SK-N-SH (cell line): Measurements from ENCODE around the gene SAP30.

Source experiments
- TAF1 ChIP-seq: IDR thresholded peaks from 2 replicates; pipeline ENCODE4 v1.6.1; 2012; ENCODE audit warnings: low read depth, mild to moderate bottlenecking, low read length, moderate library complexity, borderline replicate concordance
- TCF12 ChIP-seq: IDR thresholded peaks from 2 replicates; pipeline ENCODE4 v1.4.0; 2012
- TF ChIP-seq, protein P1 (sequence below): fragments of 200-600 bp; sonication (generic); IDR thresholded peaks from 2 replicates; pipeline ENCODE4 v1.6.1; 2017; ENCODE audit warnings: antibody characterized with exemption, mild to moderate bottlenecking, moderate library complexity
- TF ChIP-seq, protein P2 (sequence below): fragments of 150-350 bp; IDR thresholded peaks from 2 replicates; pipeline ENCODE4 v1.6.1; 2017; ENCODE audit warnings: antibody characterized with exemption, low read length, low read depth, borderline replicate concordance

DNA sequence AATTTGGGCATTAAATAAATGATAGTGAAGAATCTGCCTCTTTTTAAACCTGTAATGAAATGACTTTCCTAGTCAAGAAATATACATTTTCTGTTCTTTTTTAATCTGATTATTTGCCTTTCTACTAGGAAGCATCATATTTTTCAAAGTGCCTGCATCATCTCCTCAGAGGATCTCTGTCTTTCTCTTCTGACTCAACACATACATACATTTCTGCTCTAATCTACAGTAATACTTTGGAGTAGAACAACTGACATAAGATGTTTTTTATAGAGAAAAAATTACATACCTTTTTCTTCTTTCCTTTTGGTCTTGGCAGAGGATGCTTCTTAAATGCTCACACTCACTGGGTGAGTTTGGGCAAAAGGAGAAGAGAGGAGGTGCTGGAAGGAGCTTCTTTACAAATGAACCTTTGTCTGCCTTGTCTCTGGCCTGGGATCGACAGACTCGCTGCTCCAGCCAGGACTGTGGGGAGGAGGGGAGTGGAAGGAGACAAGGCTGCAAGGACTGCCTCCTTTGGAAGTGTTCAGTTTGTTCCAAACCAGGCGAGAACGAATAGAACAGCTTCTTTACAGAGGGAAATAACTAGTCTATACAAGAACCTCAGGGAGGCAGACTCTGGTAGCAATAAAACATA is 28.1 kb downstream of the SAP30 start, which contains the start of gene SCRG1:
- TF ChIP-seq TAF1 (no peak), TCF12 (no peak)
- TF ChIP-seq, protein P1, sequence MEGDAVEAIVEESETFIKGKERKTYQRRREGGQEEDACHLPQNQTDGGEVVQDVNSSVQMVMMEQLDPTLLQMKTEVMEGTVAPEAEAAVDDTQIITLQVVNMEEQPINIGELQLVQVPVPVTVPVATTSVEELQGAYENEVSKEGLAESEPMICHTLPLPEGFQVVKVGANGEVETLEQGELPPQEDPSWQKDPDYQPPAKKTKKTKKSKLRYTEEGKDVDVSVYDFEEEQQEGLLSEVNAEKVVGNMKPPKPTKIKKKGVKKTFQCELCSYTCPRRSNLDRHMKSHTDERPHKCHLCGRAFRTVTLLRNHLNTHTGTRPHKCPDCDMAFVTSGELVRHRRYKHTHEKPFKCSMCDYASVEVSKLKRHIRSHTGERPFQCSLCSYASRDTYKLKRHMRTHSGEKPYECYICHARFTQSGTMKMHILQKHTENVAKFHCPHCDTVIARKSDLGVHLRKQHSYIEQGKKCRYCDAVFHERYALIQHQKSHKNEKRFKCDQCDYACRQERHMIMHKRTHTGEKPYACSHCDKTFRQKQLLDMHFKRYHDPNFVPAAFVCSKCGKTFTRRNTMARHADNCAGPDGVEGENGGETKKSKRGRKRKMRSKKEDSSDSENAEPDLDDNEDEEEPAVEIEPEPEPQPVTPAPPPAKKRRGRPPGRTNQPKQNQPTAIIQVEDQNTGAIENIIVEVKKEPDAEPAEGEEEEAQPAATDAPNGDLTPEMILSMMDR, result no peak
- TF ChIP-seq, protein P2, sequence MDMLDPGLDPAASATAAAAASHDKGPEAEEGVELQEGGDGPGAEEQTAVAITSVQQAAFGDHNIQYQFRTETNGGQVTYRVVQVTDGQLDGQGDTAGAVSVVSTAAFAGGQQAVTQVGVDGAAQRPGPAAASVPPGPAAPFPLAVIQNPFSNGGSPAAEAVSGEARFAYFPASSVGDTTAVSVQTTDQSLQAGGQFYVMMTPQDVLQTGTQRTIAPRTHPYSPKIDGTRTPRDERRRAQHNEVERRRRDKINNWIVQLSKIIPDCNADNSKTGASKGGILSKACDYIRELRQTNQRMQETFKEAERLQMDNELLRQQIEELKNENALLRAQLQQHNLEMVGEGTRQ, result no peak
